B cell (primary cell): Measurements from ENCODE around the gene MAG.

ENCODE experiments used
- EZH2 ChIP-seq: IDR thresholded peaks from 2 replicates; pipeline ENCODE4 v1.6.1; 2012; ENCODE audit warnings: borderline replicate concordance, low read depth, mild to moderate bottlenecking, moderate library complexity, low read length; ENCODE audit not compliant: insufficient read depth, poor library complexity, severe bottlenecking
- TF ChIP-seq, protein P1 (sequence below): fragments of 200-600 bp; IDR thresholded peaks from one replicate; pipeline ENCODE4 v1.8.0; 2022; ENCODE audit warnings: antibody characterized with exemption, mild to moderate bottlenecking

DNA sequence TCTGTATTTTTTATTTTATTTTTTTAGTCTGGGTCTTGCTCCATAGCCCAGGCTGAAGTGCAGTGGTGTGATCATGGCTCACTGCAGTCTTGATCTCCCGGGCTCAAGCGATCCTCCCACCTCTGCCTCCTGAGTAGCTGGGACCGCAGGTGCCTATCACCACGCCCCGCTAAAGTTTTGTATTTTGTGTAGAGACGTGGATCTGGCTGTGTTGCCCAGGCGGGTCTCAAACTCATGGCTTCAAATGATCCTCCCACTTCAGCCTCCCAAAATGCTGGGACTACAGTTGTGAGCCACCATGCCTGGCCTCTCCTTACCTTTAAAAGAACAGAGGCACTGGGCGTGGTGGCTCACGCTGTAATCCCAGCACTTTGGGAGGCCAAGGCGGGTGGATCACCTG, 4.2 kb upstream of the MAG start:
- TF ChIP-seq, protein P1, sequence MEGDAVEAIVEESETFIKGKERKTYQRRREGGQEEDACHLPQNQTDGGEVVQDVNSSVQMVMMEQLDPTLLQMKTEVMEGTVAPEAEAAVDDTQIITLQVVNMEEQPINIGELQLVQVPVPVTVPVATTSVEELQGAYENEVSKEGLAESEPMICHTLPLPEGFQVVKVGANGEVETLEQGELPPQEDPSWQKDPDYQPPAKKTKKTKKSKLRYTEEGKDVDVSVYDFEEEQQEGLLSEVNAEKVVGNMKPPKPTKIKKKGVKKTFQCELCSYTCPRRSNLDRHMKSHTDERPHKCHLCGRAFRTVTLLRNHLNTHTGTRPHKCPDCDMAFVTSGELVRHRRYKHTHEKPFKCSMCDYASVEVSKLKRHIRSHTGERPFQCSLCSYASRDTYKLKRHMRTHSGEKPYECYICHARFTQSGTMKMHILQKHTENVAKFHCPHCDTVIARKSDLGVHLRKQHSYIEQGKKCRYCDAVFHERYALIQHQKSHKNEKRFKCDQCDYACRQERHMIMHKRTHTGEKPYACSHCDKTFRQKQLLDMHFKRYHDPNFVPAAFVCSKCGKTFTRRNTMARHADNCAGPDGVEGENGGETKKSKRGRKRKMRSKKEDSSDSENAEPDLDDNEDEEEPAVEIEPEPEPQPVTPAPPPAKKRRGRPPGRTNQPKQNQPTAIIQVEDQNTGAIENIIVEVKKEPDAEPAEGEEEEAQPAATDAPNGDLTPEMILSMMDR, result no peak
- no peak for TF ChIP-seq EZH2
